DOHH2 (cell line): Measurements from ENCODE around the gene HLA-F.

Experiments used
- CTCF ChIP-seq: fragments of 200-600 bp; sonication (generic); IDR thresholded peaks from one replicate; pipeline ENCODE4 v1.5.1; 2014; ENCODE audit warnings: antibody characterized with exemption, mild to moderate bottlenecking, low read depth, low read length; ENCODE audit not compliant: poor library complexity, severe bottlenecking
- EZH2phosphoT487 ChIP-seq: fragments of 200-600 bp; sonication (generic); IDR thresholded peaks from 2 replicates; pipeline ENCODE4 v1.6.1; 2017; ENCODE audit warnings: borderline replicate concordance, mild to moderate bottlenecking, antibody characterized with exemption, low read length, moderate library complexity, mixed read lengths

GRCh38 chr6:29741592-29741991 lies 18.4 kb downstream of the HLA-F start:
- TF ChIP-seq EZH2phosphoT487 (no peak), CTCF (no peak)
